GM11168 (cell line): ENCODE measurements around the gene LIAS.

Experiments used
- in situ Hi-C: fragments of 300-500 bp; cut with MboI; formaldehyde crosslinking; loops from one replicate; pipeline ENCODE4 v1.12.0; 2022; ENCODE audit warnings: low sequenced_read_pairs; ENCODE audit not compliant: unreplicated experiment

The LIAS gene

GRCh38 chr4:39525822-39526690 is 67.2 kb downstream of the LIAS start:
- in situ Hi-C loops = no loop called here

DNA sequence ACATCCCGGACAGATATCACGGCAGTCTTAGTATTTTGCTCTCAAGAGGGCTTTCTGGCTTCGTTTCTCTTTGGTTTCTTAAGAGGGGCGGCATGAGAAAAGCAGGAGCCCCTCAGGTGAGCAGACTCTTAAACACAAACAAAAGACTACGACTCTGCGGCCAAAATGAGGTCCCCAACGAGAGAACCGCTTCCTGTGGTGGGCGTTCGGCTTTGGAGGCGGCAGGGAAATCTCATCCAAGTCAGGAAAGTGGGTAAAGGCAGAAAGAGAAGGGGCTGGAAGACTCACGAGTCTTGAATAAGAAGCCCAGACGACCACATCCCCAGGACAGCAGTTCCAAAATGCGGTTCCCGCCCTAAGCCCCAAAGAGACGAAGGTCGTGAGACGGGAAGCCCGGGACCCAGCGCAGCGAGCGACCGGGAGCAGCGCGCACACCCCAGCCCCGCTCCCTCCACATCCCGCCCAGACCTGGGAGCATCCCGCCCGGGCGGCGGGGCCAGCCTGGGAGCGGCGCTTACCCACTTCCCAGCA is 68.0 kb downstream of the LIAS start:
- in situ Hi-C loops = no loop called here

- in situ Hi-C loops = no loop called here
Observed at GRCh38 chr4:39527296-39528060, 68.6 kb downstream of the LIAS start, which contains the start of gene UGDH. Gene UGDH (minus strand): TSS chr4:39527439. CDS start chr4:39521512, 5,927 bp downstream.

- in situ Hi-C loops = no loop called here
Observed at GRCh38 chr4:39528061-39528465, 69.2 kb downstream of the LIAS start.
